ENCODE data around the gene GINS3.

DNA sequence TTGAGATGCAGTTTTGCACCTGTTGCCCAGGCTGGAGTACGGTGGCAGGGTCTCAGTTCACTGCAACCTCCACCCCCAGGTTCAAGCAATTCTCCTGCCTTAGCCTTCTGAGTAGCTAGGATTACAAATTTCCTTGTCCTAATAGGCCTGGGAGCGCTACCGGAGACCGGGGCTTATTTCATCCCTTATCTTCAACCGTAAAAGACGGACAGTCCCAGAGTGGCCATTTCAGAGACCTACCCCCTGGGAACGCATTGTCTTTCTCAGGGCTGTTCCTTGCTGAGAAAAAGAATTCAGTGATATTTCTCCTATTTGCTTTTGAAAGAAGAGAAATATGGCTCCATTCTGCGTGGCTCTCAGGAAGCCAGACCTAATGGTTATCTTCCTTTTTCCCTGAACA is 39.6 kb upstream of the GINS3 start:
- no peak for TF ChIP-seq POLR2A (IDR thresholded peaks at IDR 0.05; ENCODE audit: extremely low read depth, insufficient read length)
- TF ChIP-seq, protein P1, sequence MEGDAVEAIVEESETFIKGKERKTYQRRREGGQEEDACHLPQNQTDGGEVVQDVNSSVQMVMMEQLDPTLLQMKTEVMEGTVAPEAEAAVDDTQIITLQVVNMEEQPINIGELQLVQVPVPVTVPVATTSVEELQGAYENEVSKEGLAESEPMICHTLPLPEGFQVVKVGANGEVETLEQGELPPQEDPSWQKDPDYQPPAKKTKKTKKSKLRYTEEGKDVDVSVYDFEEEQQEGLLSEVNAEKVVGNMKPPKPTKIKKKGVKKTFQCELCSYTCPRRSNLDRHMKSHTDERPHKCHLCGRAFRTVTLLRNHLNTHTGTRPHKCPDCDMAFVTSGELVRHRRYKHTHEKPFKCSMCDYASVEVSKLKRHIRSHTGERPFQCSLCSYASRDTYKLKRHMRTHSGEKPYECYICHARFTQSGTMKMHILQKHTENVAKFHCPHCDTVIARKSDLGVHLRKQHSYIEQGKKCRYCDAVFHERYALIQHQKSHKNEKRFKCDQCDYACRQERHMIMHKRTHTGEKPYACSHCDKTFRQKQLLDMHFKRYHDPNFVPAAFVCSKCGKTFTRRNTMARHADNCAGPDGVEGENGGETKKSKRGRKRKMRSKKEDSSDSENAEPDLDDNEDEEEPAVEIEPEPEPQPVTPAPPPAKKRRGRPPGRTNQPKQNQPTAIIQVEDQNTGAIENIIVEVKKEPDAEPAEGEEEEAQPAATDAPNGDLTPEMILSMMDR (IDR thresholded peaks at IDR 0.05; ENCODE audit: low read depth, low read length), result no peak
- no peak for TF ChIP-seq MYC (IDR thresholded peaks at IDR 0.05; ENCODE audit: low read depth, low read length)
